Measurements from ENCODE around the gene RGS19.
"Not testable (repeated sequence)": the region's sequence is repeated elsewhere in the genome, so short reads cannot be mapped to it uniquely, and the experiment has no call there.

Gene RGS19, protein sequence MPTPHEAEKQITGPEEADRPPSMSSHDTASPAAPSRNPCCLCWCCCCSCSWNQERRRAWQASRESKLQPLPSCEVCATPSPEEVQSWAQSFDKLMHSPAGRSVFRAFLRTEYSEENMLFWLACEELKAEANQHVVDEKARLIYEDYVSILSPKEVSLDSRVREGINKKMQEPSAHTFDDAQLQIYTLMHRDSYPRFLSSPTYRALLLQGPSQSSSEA

GRCh38 chr20:64079273-64080012 is at the start of gene RGS19:
Gene RGS19, minus strand, starts transcription at chr20:64079518. Its CDS starts 2,632 bp downstream, at chr20:64076886.
- no peak for DNase-seq (ENCODE audit: low read depth, low spot score)

- not testable (repeated sequence) for DNase-seq (ENCODE audit: low read depth, low spot score)
Observed at GRCh38 chr20:64123517-64123916, 44.2 kb upstream of the RGS19 start.

DNA sequence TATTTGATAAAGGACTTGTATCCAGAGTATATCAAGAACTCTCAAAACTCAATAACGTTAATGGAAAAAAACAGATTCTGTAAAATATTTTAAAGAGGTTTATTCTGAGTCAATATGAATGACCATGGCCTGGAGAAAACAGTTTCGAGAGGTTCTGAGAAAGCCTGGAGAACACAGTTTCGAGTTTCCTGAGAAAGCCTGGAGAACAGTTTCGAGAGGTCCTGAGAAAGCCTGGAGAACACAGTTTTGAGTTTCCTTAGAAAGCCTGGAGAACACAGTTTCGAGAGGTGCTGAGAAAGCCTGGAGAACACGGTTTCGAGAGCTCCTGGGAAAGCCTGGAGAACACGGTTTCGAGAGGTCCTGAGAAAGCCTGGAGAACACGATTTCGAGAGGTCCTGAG is 43.6 kb upstream of the RGS19 start:
- DNase-seq (ENCODE audit: low read depth, low spot score) = not testable (repeated sequence)

GRCh38 chr20:64121586-64121985 is 42.3 kb upstream of the RGS19 start:
- DNase-seq (ENCODE audit: low read depth, low spot score) = no peak

DNA sequence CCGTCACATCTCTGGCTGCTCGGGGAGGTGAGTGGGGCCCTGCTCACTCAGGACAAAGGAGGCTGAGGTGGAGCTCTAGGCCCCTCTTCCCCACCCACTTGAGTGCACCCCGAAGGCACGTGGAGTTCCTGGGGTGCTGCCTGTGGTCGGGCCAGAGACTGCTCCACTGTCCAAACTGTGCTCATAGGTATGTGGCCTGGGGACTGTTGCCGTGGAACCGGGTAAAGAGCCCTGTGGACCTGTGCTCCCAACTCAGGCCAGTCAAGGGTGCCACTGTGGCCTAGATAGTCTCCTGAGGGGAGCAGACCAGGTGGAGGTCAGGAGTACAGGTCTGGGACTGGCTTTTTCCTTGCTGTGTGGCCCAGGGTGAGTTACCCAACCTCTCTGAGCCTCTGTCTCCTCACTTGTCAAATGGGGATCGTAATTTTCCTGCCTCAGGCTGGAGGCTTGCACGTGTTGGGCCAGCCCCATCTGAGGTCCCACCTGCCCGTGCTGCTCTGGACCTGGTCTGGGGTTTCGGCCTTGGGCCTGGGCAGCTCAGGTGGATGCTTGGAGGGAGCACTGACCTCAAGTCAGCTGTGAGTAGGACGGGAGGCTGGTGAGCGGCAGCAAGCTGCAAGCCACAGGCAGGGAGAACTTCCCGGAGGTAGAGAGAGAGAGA is 40.5 kb upstream of the RGS19 start:
- DNase-seq (ENCODE audit: low read depth, low spot score) = no peak

DNA sequence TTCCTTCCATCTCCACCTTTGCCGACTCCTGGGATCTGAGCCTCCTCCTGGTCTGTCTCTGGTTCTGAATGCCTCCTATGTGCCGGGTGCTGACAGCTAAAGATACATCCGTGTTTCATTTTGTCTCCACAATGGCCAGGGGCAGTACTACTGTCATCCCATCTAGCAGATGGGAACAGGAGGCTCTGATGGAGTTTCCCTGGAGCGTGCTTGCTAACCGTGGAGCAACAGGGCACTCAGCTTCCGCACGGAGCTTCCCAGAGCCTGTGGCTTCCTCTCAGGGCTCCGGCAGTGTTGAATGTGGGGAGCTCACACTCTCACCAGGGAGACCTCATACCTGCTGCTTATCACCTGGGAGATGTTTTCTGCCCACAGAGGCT is 40.0 kb upstream of the RGS19 start:
- no peak for DNase-seq (ENCODE audit: low read depth, low spot score)

DNA sequence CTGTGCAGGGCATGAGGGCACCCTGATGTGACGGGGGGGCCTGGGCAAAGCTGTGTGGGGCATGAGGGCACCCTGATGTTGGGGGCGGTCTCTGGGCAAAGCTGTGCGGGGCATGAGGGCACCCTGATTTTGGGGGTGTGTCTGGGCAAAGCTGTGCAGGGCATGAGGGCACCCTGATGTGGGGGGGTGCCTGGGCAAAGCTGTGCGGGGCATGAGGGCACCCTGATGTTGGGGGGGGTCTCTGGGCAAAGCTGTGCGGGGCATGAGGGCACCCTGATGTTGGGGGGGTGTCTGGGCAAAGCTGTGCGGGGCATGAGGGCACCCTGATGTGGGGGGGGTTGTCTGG is 38.1 kb upstream of the RGS19 start:
- DNase-seq (ENCODE audit: low read depth, low spot score) = not testable (repeated sequence)

- no peak for DNase-seq (ENCODE audit: low read depth, low spot score)
Observed at GRCh38 chr20:64116541-64117431, 37.5 kb upstream of the RGS19 start.

DNA sequence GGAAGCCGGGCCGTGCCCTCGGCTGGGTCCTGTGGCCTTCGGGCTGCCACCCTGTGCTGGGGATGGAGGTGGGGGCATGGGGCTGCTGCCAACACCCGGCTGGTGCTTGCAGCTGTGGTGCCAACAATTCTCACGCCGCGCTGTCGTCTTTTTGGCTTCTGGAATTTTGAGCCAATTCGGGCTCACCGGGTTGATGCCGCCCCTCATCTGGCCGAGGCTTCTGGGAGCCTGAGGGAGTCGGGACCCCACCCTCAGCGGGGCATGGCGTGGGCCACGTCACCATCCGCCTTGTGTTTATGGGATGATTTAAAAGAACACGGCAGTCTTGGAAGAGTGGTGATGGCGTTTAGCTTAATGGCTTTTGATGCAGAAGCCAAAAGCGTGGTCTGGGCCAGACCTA is 36.7 kb upstream of the RGS19 start:
- DNase-seq (ENCODE audit: low read depth, low spot score) = no peak

GRCh38 chr20:64115171-64115911 is 36.0 kb upstream of the RGS19 start:
- DNase-seq (ENCODE audit: low read depth, low spot score) = no peak

DNA sequence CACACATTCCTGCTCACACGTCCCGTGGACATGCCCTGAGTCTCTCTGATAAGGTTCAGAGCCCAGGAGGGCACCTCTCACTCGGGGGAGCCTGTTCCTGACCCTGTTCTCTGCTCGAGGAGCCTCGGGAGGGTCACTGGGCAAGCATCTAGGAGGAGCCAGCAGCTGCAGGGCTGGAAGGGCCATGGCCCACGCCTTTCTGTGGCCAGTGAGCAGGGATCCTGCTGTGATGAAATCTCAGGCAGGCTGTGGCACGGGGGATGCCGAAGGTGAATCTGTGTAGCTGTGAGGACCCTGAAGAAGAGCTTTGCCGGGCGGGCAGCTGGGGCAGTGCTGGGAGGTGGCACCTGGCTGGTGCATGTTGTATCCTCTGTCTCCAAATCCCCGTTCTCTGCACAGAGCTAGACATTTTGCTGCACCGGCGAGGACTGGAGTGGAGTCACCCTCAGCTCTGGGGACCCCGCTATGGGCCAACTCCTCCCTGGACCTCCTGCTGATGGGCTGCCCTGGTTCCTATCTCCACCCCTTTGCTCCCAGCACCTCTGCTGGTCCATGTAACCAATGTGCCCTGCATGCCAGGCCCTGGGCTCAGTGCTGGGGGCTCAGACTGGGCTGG is 35.1 kb upstream of the RGS19 start:
- no peak for DNase-seq (ENCODE audit: low read depth, low spot score)

DNA sequence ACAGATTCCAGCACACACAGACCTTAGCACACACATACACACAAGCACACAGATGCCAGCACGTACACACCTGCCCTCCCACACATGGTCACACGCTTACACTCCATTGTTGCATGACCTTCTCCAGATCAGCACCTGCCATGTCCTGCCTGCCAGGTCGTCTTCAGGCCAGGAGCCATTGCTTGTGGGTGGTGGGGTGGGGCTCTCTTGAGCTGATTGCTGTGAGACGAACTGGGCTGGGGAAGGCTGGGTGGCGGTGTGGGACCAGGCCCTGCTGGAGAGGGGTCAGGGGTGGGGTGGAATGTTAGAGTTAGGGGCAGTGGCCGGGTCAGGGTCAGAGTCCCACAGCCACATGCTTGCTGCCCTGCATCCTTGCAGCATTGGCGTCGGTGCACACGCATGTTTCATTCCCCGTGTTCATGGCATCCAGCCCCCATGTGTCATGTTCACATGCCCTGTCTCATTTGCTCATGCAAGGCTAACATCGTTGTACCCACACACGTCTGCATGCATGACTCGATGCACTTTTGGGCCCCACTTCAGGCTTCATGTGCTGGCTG is 34.6 kb upstream of the RGS19 start:
- no peak for DNase-seq (ENCODE audit: low read depth, low spot score)

DNA sequence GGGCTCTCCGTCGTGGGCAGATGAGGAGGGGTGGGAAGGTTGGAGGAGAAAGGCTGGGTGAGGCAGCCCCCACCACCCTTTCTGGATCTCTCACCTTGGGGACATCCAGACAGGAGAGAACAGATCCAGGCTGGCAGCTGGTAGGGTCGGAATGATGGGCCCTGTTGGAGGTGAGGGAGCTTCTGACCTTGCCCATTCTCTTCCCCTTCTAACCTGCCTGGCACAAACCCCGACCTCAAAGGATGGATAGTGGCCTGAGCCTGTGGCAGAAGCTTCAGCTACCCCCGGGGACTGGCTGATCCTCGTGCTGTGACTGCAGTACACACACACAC is 34.1 kb upstream of the RGS19 start:
- DNase-seq (ENCODE audit: low read depth, low spot score) = no peak

- DNase-seq (ENCODE audit: low read depth, low spot score) = no peak
Observed at GRCh38 chr20:64112691-64113443, 33.5 kb upstream of the RGS19 start.

DNA sequence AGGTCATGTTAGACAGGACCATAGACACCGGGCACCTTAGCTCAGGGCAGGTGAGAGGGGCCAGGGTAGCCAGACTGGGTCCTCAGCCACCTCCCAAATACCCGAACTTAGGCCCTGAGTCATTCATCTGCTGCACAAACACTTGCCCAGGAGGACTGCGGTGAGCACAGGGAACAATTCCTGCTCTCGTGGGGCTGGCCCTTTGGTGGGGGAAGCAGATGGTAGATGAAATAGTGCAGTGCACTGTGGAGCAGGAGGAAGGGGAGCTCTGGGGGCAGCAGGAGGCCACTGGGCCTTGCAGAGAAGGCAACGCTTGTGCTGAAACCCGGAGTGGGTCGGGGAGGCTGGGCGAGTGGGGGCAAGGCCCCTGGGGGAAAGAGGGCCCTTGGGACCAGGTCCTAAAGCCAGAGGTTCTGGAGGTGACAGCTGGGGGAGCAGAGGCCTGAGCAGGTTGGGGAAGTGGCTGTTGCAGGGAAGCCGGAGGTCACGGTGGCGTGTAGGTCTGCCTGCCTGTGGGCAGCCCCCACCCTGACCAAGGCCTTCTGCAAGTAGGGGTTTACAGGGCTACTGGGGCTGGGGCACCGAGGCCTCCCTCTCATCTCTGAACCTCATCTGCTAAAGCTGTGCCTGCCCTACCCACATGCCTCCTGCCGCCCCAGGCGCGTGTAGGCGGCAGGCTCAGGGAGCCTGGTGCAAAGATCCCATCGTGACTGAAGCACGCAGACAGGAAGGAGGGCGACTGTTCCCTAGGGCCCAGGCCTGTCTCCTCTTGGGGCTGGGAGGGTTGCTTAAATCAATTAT is 32.7 kb upstream of the RGS19 start:
- DNase-seq (ENCODE audit: low read depth, low spot score) = no peak

DNA sequence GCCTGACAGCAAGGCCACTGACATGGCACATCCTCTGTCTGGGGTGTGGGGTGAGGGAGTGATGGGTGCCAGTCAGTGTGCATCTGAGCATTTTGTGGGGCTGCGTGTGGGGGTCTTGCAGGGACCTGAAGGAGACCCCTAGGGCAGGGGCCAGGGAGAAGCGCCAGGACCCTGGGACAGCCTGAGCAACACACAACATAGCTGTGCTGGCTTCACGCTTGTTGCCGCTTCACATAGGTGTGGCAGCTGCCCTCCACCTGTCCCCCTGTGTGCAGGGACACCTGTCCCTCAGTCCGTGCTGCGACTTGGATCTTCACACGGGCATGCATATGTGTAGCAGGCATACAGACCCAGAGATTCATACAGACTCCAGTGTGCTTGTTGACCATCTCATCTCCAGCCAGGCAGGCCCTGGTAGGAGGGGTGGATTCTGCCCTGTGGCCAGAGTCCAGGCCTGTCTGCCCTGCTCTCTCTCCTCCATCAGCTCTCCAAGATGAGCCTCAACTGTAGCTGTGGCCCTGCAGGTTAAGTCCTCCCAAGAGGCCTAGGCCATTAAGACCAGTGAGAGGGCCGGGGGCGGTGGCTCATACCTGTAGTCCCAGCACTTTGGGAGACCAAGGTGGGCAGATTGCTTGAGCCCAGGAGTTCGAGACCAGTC is 31.2 kb upstream of the RGS19 start:
- DNase-seq (ENCODE audit: low read depth, low spot score) = no peak

DNA sequence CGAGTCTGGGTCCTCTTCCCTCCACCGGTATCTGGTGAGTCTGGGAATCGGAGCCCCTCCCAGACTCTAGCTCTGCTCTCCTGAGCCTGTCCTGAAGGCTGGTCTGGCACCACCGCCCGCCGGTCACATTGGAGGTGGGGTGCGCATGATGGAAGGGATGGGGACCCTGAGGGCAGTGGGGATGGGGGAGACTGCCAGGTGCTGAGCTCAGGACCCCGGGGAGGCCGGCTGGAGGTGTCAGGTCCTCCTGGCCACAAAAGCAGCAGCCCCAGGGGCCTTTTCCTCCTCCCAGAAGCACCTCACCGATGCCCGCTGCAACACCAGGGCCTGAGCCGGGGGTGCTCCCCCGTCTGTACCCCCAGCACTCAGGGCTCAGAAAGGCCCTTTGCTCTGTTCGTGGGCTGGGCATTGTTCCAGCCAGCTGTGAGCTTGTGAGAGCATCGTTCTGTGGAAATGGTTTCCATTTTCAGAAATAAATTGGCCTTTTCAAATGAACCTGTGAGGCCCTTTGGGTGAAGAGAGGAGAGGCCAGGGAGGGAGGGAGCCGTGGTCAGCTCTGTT is 30.6 kb upstream of the RGS19 start:
- DNase-seq (ENCODE audit: low read depth, low spot score) = no peak
